K562 (cell line): Measurements from ENCODE around the gene CEP41.

Source experiments
- CTCF ChIP-seq, 3 experiments: IDR thresholded peaks in 2 of 3; conservative IDR thresholded peaks in 1 of 3; 2 replicates each; pipeline ENCODE4 v1.5.1; 2011 to 2012; ENCODE audit warnings: low read length in 3 of 3, mild to moderate bottlenecking in 3 of 3, control low read depth in 2 of 3, improper control_type of control experiment in 1 of 3, inconsistent platforms in 1 of 3, low read depth in 1 of 3, mixed read lengths in 1 of 3, moderate library complexity in 1 of 3; ENCODE audit not compliant: insufficient read depth in 2 of 3
- EGR1 ChIP-seq: fragments of 450-650 bp; conservative IDR thresholded peaks from 2 replicates; pipeline ENCODE4 v1.6.1; 2017; ENCODE audit warnings: mild to moderate bottlenecking
- RBBP5 ChIP-seq: fragments of 200-600 bp; sonication (generic); IDR thresholded peaks from 2 replicates; pipeline ENCODE4 v1.6.1; 2012; ENCODE audit warnings: borderline replicate concordance, mild to moderate bottlenecking, low read length, control low read depth, inconsistent platforms; ENCODE audit not compliant: insufficient read depth, poor library complexity, severe bottlenecking
- SETDB1 ChIP-seq: IDR thresholded peaks from one replicate; pipeline ENCODE4 v1.6.1; 2012; ENCODE audit warnings: low read length, control low read depth, inconsistent platforms
- SMARCB1 ChIP-seq: IDR thresholded peaks from 2 replicates; pipeline ENCODE4 v1.6.1; 2011; ENCODE audit warnings: improper control_type of control experiment, low read depth; ENCODE audit not compliant: insufficient read length
- SRSF9 ChIP-seq: fragments of 200-400 bp; formaldehyde crosslinking; IDR thresholded peaks from 2 replicates; pipeline ENCODE4 v1.6.1; 2017; ENCODE audit warnings: low read depth, low read length, borderline replicate concordance

GRCh38 chr7:130481898-130482297 lies 41.1 kb upstream of the CEP41 start:
- TF ChIP-seq RBBP5 (no peak), SETDB1 (no peak), SMARCB1 (no peak), CTCF (IDR thresholded peaks at IDR 0.05 in 2 of 3, conservative IDR thresholded peaks at IDR 0.05 in 1 of 3; ENCODE audit: insufficient read depth in 2 of 3, low read depth in 1 of 3, low read length in 3 of 3) (no peak), EGR1 (no peak), SRSF9 (no peak)
